Subcutaneous abdominal adipose tissue (tissue), 5 donors: ENCODE measurements around the gene PACS1.
"Not testable (repeated sequence)": the region's sequence is repeated elsewhere in the genome, so short reads cannot be mapped to it uniquely, and the experiment has no call there.

Experiments
- H3K27ac ChIP-seq: one replicate; pipeline ENCODE4 v1.7.0; 2013; ENCODE audit warnings: low read depth, mild to moderate bottlenecking, inconsistent platforms, low read length, moderate library complexity
- H3K27me3 ChIP-seq, 5 donors: one replicate each; pipeline ENCODE4 v1.7.0; 2013; ENCODE audit warnings: low read length in 5 of 5, inconsistent platforms in 1 of 5; ENCODE audit not compliant: control insufficient read depth in 5 of 5, insufficient read depth in 4 of 5
- H3K36me3 ChIP-seq, 5 donors: one replicate each; pipeline ENCODE4 v1.7.0; 2013; ENCODE audit warnings: low read length in 5 of 5; ENCODE audit not compliant: control insufficient read depth in 5 of 5, insufficient read depth in 5 of 5
- H3K4me1 ChIP-seq, 5 donors: one replicate each; pipeline ENCODE4 v1.7.0; 2013; ENCODE audit warnings: low read length in 5 of 5, mild to moderate bottlenecking in 3 of 5, moderate library complexity in 1 of 5; ENCODE audit not compliant: control insufficient read depth in 5 of 5, insufficient read depth in 5 of 5
- H3K4me3 ChIP-seq, 5 donors: one replicate each; pipeline ENCODE4 v1.7.0; 2013; ENCODE audit warnings: low read length in 5 of 5, low read depth in 1 of 5
- H3K9ac ChIP-seq, 5 donors: one replicate each; pipeline ENCODE4 v1.7.0; 2013; ENCODE audit warnings: low read length in 5 of 5, mild to moderate bottlenecking in 4 of 5, moderate library complexity in 3 of 5
- H3K9me3 ChIP-seq, 5 donors: one replicate each; pipeline ENCODE4 v1.7.0; 2013; ENCODE audit warnings: low read length in 5 of 5; ENCODE audit not compliant: control insufficient read depth in 5 of 5
- donor health status: healthy.
- donor health status: healthy.
- donor health status: healthy.
- donor health status: healthy.
- donor health status: healthy.

PACS1 gene

DNA sequence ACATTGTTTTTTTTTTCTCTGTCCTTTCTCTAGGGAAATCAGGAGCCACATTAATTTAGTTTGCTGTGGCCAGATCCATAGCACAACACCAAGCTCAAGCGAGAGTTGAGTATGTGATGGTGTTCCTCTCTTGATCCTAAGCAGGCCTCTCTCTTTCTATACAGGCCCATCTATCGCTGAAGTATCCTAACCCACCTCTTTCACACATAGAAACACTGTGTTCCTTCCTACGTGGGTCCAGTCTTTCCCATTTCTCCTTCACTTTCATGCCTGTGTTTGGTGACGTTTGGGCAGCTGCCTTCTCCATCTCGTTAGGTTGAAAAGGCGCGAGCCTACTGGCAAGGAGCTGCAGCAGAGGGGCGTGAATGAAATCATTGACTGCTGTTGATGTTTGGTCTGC lies 2.4 kb downstream of the PACS1 start:
- H3K4me3 ChIP-seq, result no peak overlapping the region
- peak overlapping the region; percentile 88 for H3K27ac ChIP-seq
- no peak overlapping the region for H3K9ac ChIP-seq

DNA sequence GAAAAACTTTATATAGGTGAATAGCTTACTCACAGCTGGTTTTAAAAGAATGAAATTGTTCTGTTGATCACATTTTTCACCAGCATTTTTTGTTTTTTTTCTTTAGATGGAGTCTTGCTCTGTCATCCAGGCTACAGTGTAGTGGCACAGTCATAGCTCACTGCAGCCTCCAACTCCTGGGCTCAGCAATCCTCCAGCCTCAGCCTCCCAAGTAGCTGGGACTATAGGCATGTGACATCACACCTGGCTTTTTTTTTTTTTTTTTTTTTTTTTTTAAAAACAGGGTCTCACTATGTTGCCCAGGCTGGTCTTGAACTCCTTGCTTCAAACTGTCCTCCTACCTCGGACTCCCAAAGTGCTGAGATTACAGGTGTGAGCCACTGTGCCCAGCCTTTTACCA lies 3.6 kb downstream of the PACS1 start:
- Histone ChIP-seq H3K9me3 (no peaks in the 10 kb centered on the region), H3K4me1 (peaks cover 4 to 35% (median 30%) of the 10 kb centered on the region in 5 donors), H3K27me3 (no peaks in the 10 kb centered on the region), H3K27ac (no peak overlapping the region), H3K4me3 (no peak overlapping the region), H3K9ac (no peak overlapping the region), H3K36me3 (peaks cover 0 to 18% (median 12%) of the 10 kb centered on the region in 5 donors)

More for the DNA sequence above, 2.4 kb downstream of the PACS1 start:
- no peaks in the 10 kb centered on the region for H3K27me3 ChIP-seq
- H3K36me3 ChIP-seq, result peaks cover 0 to 25% (median 19%) of the 10 kb centered on the region in 5 donors
- peaks cover 6 to 46% (median 40%) of the 10 kb centered on the region in 5 donors for H3K4me1 ChIP-seq
- H3K9me3 ChIP-seq, result no peaks in the 10 kb centered on the region

DNA sequence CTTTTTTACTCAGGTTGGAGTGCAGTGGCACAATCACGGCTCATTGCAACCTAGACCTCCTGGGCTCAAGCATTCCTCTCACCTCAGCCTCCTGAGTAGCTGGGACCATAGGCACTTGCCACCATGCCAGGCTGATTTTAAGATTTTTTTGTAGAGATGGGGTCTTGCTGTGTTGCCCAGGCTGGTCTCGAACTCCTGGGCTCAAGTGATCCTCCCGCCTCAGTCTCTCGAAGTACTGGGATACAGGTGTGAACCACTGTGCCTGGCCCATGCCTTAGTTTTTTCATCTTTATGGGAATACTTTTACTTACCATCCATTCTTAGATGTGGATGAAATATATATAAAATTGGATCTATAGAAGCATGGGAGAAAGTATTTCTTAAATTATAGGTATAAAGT lies 5.2 kb downstream of the PACS1 start:
- Histone ChIP-seq H3K27ac (no peak overlapping the region), H3K9ac (no peak overlapping the region), H3K4me1 (peaks cover 4 to 28% (median 23%) of the 10 kb centered on the region in 5 donors), H3K36me3 (peaks cover 0 to 17% (median 12%) of the 10 kb centered on the region in 5 donors), H3K27me3 (no peaks in the 10 kb centered on the region), H3K9me3 (no peaks in the 10 kb centered on the region), H3K4me3 (no peak overlapping the region)

DNA sequence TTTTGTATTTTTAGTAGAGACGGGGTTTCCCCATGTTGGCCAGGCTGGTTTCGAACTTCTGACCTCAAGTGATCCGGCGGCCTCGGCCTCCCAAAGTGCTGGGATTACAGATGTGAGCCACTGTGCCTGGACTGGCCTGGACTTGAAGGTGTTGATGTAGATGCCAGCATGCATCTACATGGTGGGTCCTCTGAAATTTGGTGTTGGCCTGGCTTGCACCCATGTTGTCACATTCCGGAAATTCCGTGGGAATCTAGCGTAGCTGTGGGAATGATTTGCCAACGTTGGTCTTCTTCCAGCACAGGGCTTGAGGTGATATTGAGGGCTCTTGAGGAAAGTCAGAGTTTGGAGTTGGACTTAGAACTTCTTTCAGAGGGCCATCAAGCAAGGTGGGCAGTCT lies 6.5 kb downstream of the PACS1 start:
- H3K9me3 ChIP-seq, result no peaks in the 10 kb centered on the region
- H3K36me3 ChIP-seq, result peaks cover 0 to 17% (median 12%) of the 10 kb centered on the region in 5 donors
- H3K4me3 ChIP-seq, result no peak overlapping the region
- peaks cover 4 to 35% (median 28%) of the 10 kb centered on the region in 5 donors for H3K4me1 ChIP-seq
- H3K9ac ChIP-seq, result no peak overlapping the region
- no peak overlapping the region for H3K27ac ChIP-seq
- H3K27me3 ChIP-seq, result no peaks in the 10 kb centered on the region

DNA sequence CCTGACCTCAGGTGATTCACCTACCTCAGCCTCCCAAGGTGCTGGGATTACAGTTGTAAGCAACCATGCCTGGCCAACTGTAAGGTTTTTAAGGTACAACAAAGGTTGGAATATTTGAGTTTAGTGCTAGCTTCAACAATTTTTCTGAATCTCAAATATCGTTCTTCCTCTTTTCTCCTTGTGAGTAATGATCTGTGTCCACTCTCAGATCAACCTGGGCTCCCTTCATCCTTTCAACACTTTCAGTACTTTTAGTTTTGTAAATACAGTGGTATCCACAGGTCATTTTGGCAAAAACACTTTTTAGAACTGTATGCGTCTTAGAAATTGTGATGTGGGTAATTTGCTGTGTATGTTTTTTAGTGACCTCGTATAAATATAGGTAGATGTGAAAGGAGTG lies 7.9 kb downstream of the PACS1 start:
- Histone ChIP-seq H3K9ac (no peak overlapping the region), H3K9me3 (no peaks in the 10 kb centered on the region)

DNA sequence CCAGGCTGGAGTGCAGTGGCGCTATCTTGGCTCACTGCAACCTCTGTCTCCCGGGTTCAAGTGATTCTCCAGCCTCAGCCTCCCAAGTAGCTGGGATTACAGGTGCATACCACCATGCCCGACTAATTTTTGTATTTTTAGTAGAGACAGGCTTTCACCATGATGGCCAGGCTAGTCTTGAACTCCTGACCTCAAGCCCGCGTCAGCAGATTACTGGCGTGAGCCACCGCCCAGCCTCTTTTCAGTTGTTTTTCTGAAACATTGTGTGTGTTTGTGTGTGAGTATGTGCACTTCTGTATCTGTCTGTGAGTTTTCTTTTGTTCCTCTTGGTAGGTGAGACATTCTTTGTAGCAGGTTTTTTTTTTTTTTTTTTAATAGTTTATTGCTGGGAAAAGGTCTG lies 8.9 kb downstream of the PACS1 start:
- Histone ChIP-seq H3K4me1 (peaks cover 4 to 36% (median 34%) of the 10 kb centered on the region in 5 donors), H3K36me3 (peaks cover 0 to 12% (median 11%) of the 10 kb centered on the region in 5 donors)
- H3K27me3 ChIP-seq, H3K4me3 ChIP-seq, H3K9me3 ChIP-seq, H3K9ac ChIP-seq, H3K27ac ChIP-seq: not testable (repeated sequence)

More for the DNA sequence above, 7.9 kb downstream of the PACS1 start:
- H3K36me3 ChIP-seq, result peaks cover 0 to 13% (median 11%) of the 10 kb centered on the region in 5 donors
- no peak overlapping the region for H3K4me3 ChIP-seq
- H3K27ac ChIP-seq, result no peak overlapping the region
- H3K27me3 ChIP-seq, result no peaks in the 10 kb centered on the region
- H3K4me1 ChIP-seq, result peaks cover 4 to 29% (median 25%) of the 10 kb centered on the region in 5 donors

DNA sequence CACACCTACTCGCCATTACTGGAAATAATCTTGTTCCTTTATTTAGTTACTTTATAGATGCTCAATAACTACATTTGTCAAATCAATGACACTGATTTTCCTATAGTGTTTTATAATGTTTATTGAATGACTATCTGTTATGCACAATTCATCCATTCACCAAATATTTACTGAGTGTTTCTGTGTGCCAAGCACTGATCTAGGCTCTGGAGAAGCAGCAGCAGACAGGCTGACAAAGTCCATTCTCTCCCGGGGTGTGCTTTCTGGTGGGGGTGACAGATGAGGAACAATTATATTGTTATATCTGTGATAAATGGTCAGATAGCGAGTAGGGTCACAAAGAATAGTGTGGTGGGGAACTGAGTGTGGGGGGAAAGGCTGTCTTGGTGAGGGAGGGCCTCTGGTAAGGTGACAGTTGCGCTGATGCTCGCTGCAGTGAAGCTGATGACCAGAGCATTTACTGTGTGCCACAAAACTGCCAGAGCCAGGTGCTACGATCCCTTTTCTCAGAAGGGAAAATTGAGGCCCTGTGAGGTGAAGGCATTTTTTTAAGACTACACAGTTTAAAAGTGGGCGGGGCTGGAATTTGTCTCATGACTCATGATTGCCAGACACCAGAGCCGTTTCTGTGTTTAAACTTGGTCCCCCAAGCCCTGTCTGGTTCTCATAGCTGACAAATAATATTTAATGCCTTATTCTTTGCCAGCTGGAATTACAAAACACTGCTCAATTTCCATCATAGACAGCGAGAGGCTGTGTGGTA lies 10.2 kb downstream of the PACS1 start:
- H3K9me3 ChIP-seq, result no peaks in the 10 kb centered on the region
- peak overlapping the region; percentile 67 for H3K27ac ChIP-seq
- H3K4me1 ChIP-seq, result peaks cover 4 to 42% (median 40%) of the 10 kb centered on the region in 5 donors
- peaks cover 0 to 8% (median 5%) of the 10 kb centered on the region in 5 donors for H3K36me3 ChIP-seq
- H3K4me3 ChIP-seq, result no peak overlapping the region
- H3K9ac ChIP-seq, result peak overlapping the region in 3 of 5 donors; percentile 28 to 56 (median 32)
- no peaks in the 10 kb centered on the region for H3K27me3 ChIP-seq

DNA sequence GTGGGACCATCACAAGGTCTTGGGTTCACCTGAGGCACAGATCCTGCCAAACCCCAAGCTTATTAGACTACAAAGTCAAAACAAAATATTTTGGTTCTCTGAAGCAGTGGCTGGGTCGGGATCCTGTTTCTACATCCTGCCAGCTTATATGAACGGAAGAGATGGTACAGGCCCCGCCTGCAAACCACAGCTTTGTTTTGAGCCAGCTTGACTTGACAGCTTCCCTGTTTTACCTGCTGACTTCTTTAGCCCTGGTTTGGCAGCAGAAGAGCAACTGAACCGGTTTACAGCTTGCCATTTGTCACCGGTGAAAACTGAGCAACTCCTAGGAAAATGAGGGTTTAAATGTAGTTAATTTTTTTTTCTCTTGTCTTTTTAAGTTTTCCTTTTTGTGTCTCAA lies 11.4 kb downstream of the PACS1 start:
- Histone ChIP-seq H3K9me3 (no peaks in the 10 kb centered on the region), H3K27ac (no peak overlapping the region), H3K4me1 (peaks cover 4 to 45% (median 41%) of the 10 kb centered on the region in 5 donors), H3K27me3 (no peaks in the 10 kb centered on the region), H3K9ac (peak overlapping the region in 1 of 5 donors; percentile 62), H3K4me3 (peak overlapping the region in 1 of 5 donors; percentile 22), H3K36me3 (peaks cover 0 to 5% (median 5%) of the 10 kb centered on the region in 5 donors)

DNA sequence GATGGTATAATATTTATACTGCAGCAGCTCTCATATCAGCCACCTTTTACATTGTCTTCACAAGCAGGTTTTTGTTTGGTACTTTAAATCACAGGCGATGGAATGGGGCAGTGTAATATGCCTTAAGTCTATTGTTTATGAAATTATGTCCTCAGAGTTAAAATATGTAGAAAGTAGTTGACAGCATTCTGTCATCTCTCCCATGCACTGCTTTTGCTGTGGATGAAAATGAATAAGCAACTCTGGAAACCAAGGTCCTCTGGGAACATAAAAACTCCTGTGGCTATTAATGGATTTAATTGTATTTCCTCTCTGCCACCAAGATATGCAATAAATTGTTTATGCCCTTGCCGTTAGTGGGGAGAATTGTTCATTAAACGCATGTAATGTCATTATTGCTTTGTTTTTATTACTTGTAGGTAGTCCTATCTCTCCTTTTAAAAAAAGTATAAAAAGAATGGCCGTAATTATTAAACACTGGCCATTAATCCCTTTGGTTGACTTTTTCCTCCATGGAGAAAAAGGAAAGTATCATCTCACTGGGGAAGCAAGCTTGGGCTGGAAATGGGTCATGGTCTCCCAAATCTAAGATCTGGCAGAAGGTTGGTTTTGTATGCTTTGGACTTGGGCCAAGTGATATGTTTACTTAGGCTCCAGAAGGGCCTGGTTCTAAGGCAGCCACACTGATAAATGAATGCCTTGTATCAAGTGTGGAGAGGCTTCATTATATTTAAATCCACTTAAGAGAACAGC lies 13.1 kb downstream of the PACS1 start:
- peaks cover 4 to 42% (median 40%) of the 10 kb centered on the region in 5 donors for H3K4me1 ChIP-seq
- H3K4me3 ChIP-seq, result no peak overlapping the region
- no peaks in the 10 kb centered on the region for H3K9me3 ChIP-seq
- peaks cover 0 to 5% (median 0%) of the 10 kb centered on the region in 5 donors for H3K36me3 ChIP-seq
- H3K9ac ChIP-seq, result peak overlapping the region in 1 of 5 donors; percentile 43
- peak overlapping the region; percentile 5 for H3K27ac ChIP-seq
- no peaks in the 10 kb centered on the region for H3K27me3 ChIP-seq

DNA sequence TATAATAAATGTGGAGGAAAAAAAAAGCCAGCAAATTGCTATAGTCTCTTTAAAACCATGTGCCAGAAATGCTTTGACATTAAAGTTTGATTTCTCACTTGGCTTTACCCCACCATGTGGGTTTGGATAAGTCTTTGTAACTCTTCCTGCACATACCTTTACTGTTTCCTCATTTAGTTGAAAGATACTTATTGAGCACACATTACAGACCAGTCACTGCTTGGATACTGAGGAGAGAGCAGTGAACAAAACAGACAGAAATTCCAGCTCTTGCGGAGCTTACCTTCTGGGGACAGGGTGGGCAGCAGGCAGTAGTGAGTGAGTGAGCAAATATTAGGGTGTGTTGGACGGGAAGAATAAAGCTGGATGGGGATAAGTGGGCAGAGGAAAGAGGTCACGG lies 13.7 kb downstream of the PACS1 start:
- Histone ChIP-seq H3K4me3 (no peak overlapping the region), H3K27ac (no peak overlapping the region), H3K36me3 (peaks cover 0 to 5% (median 0%) of the 10 kb centered on the region in 5 donors), H3K27me3 (no peaks in the 10 kb centered on the region), H3K9ac (no peak overlapping the region), H3K4me1 (peaks cover 4 to 42% (median 40%) of the 10 kb centered on the region in 5 donors), H3K9me3 (no peaks in the 10 kb centered on the region)
